Activated naive CD8-positive, alpha-beta T cell treated with anti-CD3 and anti-CD28 coated beads, Interleukin-2, amount 50 U/mL, for 24 hours (primary cell): ENCODE data around the gene CACNA1A.

Source experiments
- ATAC-seq: fragments of 150-1000 bp; cut with Tn5 transposase; one replicate; pipeline ENCODE4 v1.10.0; 2021
- DNase-seq: peaks from one replicate; pipeline ENCODE4 v3.0.0; 2021
- H3K27ac Mint-ChIP-seq: one replicate; pipeline ENCODE4 v1.8.0; 2021; ENCODE audit warnings: mild to moderate bottlenecking, mixed read lengths
- H3K27me3 Mint-ChIP-seq: one replicate; pipeline ENCODE4 v1.8.0; 2021; ENCODE audit warnings: mixed read lengths
- H3K36me3 Mint-ChIP-seq: one replicate; pipeline ENCODE4 v1.8.0; 2021; ENCODE audit warnings: low read depth, mixed read lengths
- H3K4me1 Mint-ChIP-seq: one replicate; pipeline ENCODE4 v1.8.0; 2021; ENCODE audit warnings: mixed read lengths
- H3K4me3 Mint-ChIP-seq: one replicate; pipeline ENCODE4 v1.8.0; 2021; ENCODE audit warnings: mild to moderate bottlenecking, moderate library complexity, mixed read lengths
- H3K9me3 Mint-ChIP-seq: one replicate; pipeline ENCODE4 v1.8.0; 2021; ENCODE audit warnings: mixed read lengths

Gene CACNA1A

GRCh38 chr19:13225973-13226865 lies 280.1 kb downstream of the CACNA1A start:
- no peak overlapping the region for H3K27ac Mint-ChIP-seq
- no peak for ATAC-seq

GRCh38 chr19:13225085-13225484 lies 281.2 kb downstream of the CACNA1A start:
- Mint-ChIP-seq H3K27ac (no peak overlapping the region), H3K36me3 (no peaks in the 10 kb centered on the region), H3K4me3 (no peak overlapping the region), H3K27me3 (peaks cover under 1% of the 10 kb centered on the region), H3K4me1 (peaks cover 3% of the 10 kb centered on the region), H3K9me3 (no peaks in the 10 kb centered on the region)
- ATAC-seq (no peak), DNase-seq (no peak)

More at GRCh38 chr19:13225973-13226865, 280.1 kb downstream of the CACNA1A start:
- no peak for DNase-seq
- Mint-ChIP-seq H3K4me3 (no peak overlapping the region), H3K27me3 (peaks cover 7% of the 10 kb centered on the region), H3K4me1 (no peaks in the 10 kb centered on the region), H3K36me3 (no peaks in the 10 kb centered on the region), H3K9me3 (no peaks in the 10 kb centered on the region)

- no peak for DNase-seq
- H3K4me3 Mint-ChIP-seq, result no peak overlapping the region
Measured at GRCh38 chr19:13220847-13221246, 285.4 kb downstream of the CACNA1A start.

GRCh38 chr19:13215572-13216380 lies 290.5 kb downstream of the CACNA1A start:
- Mint-ChIP-seq H3K27ac (peak overlapping the region; percentile 75), H3K36me3 (no peaks in the 10 kb centered on the region), H3K4me1 (peaks cover 23% of the 10 kb centered on the region), H3K9me3 (no peaks in the 10 kb centered on the region), H3K4me3 (peak overlapping the region; percentile 62), H3K27me3 (no peaks in the 10 kb centered on the region)
- no peak for DNase-seq
- peak; percentile 65 for ATAC-seq

More at GRCh38 chr19:13220847-13221246, 285.4 kb downstream of the CACNA1A start:
- peaks cover 11% of the 10 kb centered on the region for H3K4me1 Mint-ChIP-seq
- no peaks in the 10 kb centered on the region for H3K27me3 Mint-ChIP-seq
- H3K36me3 Mint-ChIP-seq, result no peaks in the 10 kb centered on the region
- no peaks in the 10 kb centered on the region for H3K9me3 Mint-ChIP-seq
- H3K27ac Mint-ChIP-seq, result peak overlapping the region; percentile 7
- ATAC-seq, result no peak

- ATAC-seq (no peak), DNase-seq (no peak)
- Mint-ChIP-seq H3K27ac (no peak overlapping the region), H3K9me3 (no peaks in the 10 kb centered on the region), H3K27me3 (no peaks in the 10 kb centered on the region), H3K4me3 (no peak overlapping the region), H3K4me1 (peaks cover 35% of the 10 kb centered on the region), H3K36me3 (no peaks in the 10 kb centered on the region)
Measured at GRCh38 chr19:13214036-13214730, 292.1 kb downstream of the CACNA1A start.

- no peaks in the 10 kb centered on the region for H3K36me3 Mint-ChIP-seq
- H3K27ac Mint-ChIP-seq, result peak overlapping the region; percentile 27
- no peak overlapping the region for H3K4me3 Mint-ChIP-seq
- ATAC-seq (peak; percentile 42), DNase-seq (peak; percentile 83)
- H3K9me3 Mint-ChIP-seq, result no peaks in the 10 kb centered on the region
- H3K27me3 Mint-ChIP-seq, result no peaks in the 10 kb centered on the region
- H3K4me1 Mint-ChIP-seq, result peaks cover 44% of the 10 kb centered on the region
Measured at GRCh38 chr19:13212759-13213330, 293.4 kb downstream of the CACNA1A start.

GRCh38 chr19:13211426-13212308 lies 294.6 kb downstream of the CACNA1A start:
- Mint-ChIP-seq H3K27ac (no peak overlapping the region), H3K4me1 (peaks cover 41% of the 10 kb centered on the region), H3K36me3 (no peaks in the 10 kb centered on the region), H3K27me3 (no peaks in the 10 kb centered on the region), H3K4me3 (no peak overlapping the region), H3K9me3 (no peaks in the 10 kb centered on the region)
- DNase-seq, result no peak
- no peak for ATAC-seq

GRCh38 chr19:13210941-13211340 lies 295.3 kb downstream of the CACNA1A start:
- Mint-ChIP-seq H3K36me3 (no peaks in the 10 kb centered on the region), H3K27me3 (no peaks in the 10 kb centered on the region), H3K27ac (no peak overlapping the region), H3K4me1 (peaks cover 41% of the 10 kb centered on the region), H3K9me3 (no peaks in the 10 kb centered on the region), H3K4me3 (no peak overlapping the region)
- DNase-seq, result no peak
- no peak for ATAC-seq

- H3K9me3 Mint-ChIP-seq, result no peaks in the 10 kb centered on the region
- no peak for ATAC-seq
- H3K27ac Mint-ChIP-seq, result no peak overlapping the region
- H3K4me1 Mint-ChIP-seq, result peaks cover 35% of the 10 kb centered on the region
- H3K27me3 Mint-ChIP-seq, result no peaks in the 10 kb centered on the region
- no peak for DNase-seq
- H3K4me3 Mint-ChIP-seq, result no peak overlapping the region
- no peaks in the 10 kb centered on the region for H3K36me3 Mint-ChIP-seq
Measured at GRCh38 chr19:13210339-13210775, 295.9 kb downstream of the CACNA1A start.

- no peak for DNase-seq
- Mint-ChIP-seq H3K4me1 (peaks cover 35% of the 10 kb centered on the region), H3K9me3 (no peaks in the 10 kb centered on the region)
Measured at GRCh38 chr19:13209484-13210338, 296.6 kb downstream of the CACNA1A start.

GRCh38 chr19:13208672-13209483 lies 297.4 kb downstream of the CACNA1A start:
- H3K36me3 Mint-ChIP-seq, result no peaks in the 10 kb centered on the region
- ATAC-seq, result peak; percentile 40

More at GRCh38 chr19:13209484-13210338, 296.6 kb downstream of the CACNA1A start:
- ATAC-seq, result no peak
- Mint-ChIP-seq H3K27me3 (no peaks in the 10 kb centered on the region), H3K27ac (peak overlapping the region; percentile 56), H3K36me3 (no peaks in the 10 kb centered on the region), H3K4me3 (peak overlapping the region; percentile 57)

More at GRCh38 chr19:13208672-13209483, 297.4 kb downstream of the CACNA1A start:
- DNase-seq, result no peak
- Mint-ChIP-seq H3K4me3 (peak overlapping the region; percentile 77), H3K27me3 (no peaks in the 10 kb centered on the region), H3K9me3 (no peaks in the 10 kb centered on the region), H3K27ac (peak overlapping the region; percentile 56), H3K4me1 (peaks cover 35% of the 10 kb centered on the region)
